Neural cell (in vitro differentiated cells): ENCODE results near the gene HNRNPLL. TPM values are rescaled to one million over a fixed set of nuclear protein-coding genes. Genes with fewer than 3 reads are reported as not detected.

Experiments used
- H2AFZ ChIP-seq: fragments of 200-600, 300-800 bp; sonication (generic), shearing (Covaris generic); 2 replicates; pipeline ENCODE4 v1.6.0; 2014; ENCODE audit warnings: low read depth, mild to moderate bottlenecking, antibody characterized with exemption, low read length, moderate library complexity
- H3F3A ChIP-seq: fragments of 200-600 bp; shearing (Covaris generic); 2 replicates; pipeline ENCODE4 v1.6.1; 2016; ENCODE audit warnings: mild to moderate bottlenecking, moderate library complexity, mixed read lengths, antibody characterized with exemption, low read length; ENCODE audit not compliant: insufficient read depth, poor library complexity, severe bottlenecking
- H3K27ac ChIP-seq: fragments of 200-600, 300-800 bp; sonication (generic), shearing (Covaris generic); 2 replicates; pipeline ENCODE4 v1.5.1; 2014; ENCODE audit warnings: mild to moderate bottlenecking, low read length, moderate library complexity
- H3K27me3 ChIP-seq: fragments of 300-800, 200-600 bp; sonication (generic), shearing (Covaris generic); 2 replicates; pipeline ENCODE4 v1.6.0; 2014; ENCODE audit warnings: mild to moderate bottlenecking, low read depth, low read length, moderate library complexity; ENCODE audit not compliant: insufficient read depth
- H3K36me3 ChIP-seq: fragments of 300-800, 200-600 bp; sonication (generic), shearing (Covaris generic); 2 replicates; pipeline ENCODE4 v1.5.1; 2014; ENCODE audit warnings: mild to moderate bottlenecking, antibody characterized with exemption, low read length, moderate library complexity; ENCODE audit not compliant: insufficient read depth
- H3K4me2 ChIP-seq: fragments of 300-800, 200-600 bp; sonication (generic), shearing (Covaris generic); 2 replicates; pipeline ENCODE4 v1.6.0; 2014; ENCODE audit warnings: mild to moderate bottlenecking, low read length
- H3K4me3 ChIP-seq: fragments of 300-800, 200-600 bp; sonication (generic), shearing (Covaris generic); 2 replicates; pipeline ENCODE4 v1.5.1; 2014; ENCODE audit warnings: mild to moderate bottlenecking, low read length, moderate library complexity
- H3K79me2 ChIP-seq: fragments of 200-600 bp; shearing (Covaris generic); replicated peaks from 2 replicates; pipeline ENCODE4 v1.6.0; 2014; ENCODE audit warnings: mild to moderate bottlenecking, low read length, moderate library complexity; ENCODE audit not compliant: insufficient read depth
- H3K9ac ChIP-seq: fragments of 300-800, 200-600 bp; sonication (generic), shearing (Covaris generic); 2 replicates; pipeline ENCODE4 v1.6.1; 2016; ENCODE audit warnings: mild to moderate bottlenecking, low read length, mixed read lengths
- H3K9me2 ChIP-seq: fragments of 200-600 bp; shearing (Covaris generic); 2 replicates; pipeline ENCODE4 v1.6.1; 2016; ENCODE audit warnings: mild to moderate bottlenecking, low read length, mixed read lengths; ENCODE audit not compliant: insufficient read depth
- H3K9me3 ChIP-seq: fragments of 200-600, 300-800 bp; sonication (generic), shearing (Covaris generic); 2 replicates; pipeline ENCODE4 v1.6.1; 2016; ENCODE audit warnings: mild to moderate bottlenecking, mixed run types, low read length, moderate library complexity, mixed read lengths
- H4K20me1 ChIP-seq: fragments of 200-600 bp; shearing (Covaris generic); 2 replicates; pipeline ENCODE4 v1.6.1; 2016; ENCODE audit warnings: mild to moderate bottlenecking, mixed run types; ENCODE audit not compliant: insufficient read depth
- EP300 ChIP-seq: fragments of 450-650 bp; conservative IDR thresholded peaks from 2 replicates; pipeline ENCODE4 v1.6.1; 2014; ENCODE audit warnings: antibody characterized with exemption, mild to moderate bottlenecking, moderate library complexity; ENCODE audit not compliant: poor library complexity, severe bottlenecking
- EZH2 ChIP-seq: fragments of 200-600, 300-800 bp; shearing (Covaris generic), sonication (generic); IDR thresholded peaks from 2 replicates; pipeline ENCODE4 v1.6.1; 2014; ENCODE audit warnings: antibody characterized with exemption, low read length, borderline replicate concordance, mild to moderate bottlenecking; ENCODE audit not compliant: insufficient read depth, poor library complexity, severe bottlenecking
- MXI1 ChIP-seq: fragments of 450-650 bp; conservative IDR thresholded peaks from 2 replicates; pipeline ENCODE4 v1.6.1; 2014; ENCODE audit warnings: antibody characterized with exemption, mild to moderate bottlenecking; ENCODE audit not compliant: poor library complexity, severe bottlenecking
- POLR2AphosphoS5 ChIP-seq: IDR thresholded peaks from 2 replicates; pipeline ENCODE4 v1.6.1; 2012
- RAD21 ChIP-seq: fragments of 450-650 bp; conservative IDR thresholded peaks from 2 replicates; pipeline ENCODE4 v1.6.1; 2014; ENCODE audit warnings: antibody characterized with exemption, mild to moderate bottlenecking, moderate library complexity
- SMC3 ChIP-seq: fragments of 450-650 bp; conservative IDR thresholded peaks from 2 replicates; pipeline ENCODE4 v1.6.1; 2014; ENCODE audit warnings: antibody characterized with exemption, mild to moderate bottlenecking, moderate library complexity; ENCODE audit not compliant: poor library complexity
- TAF1 ChIP-seq: IDR thresholded peaks from 2 replicates; pipeline ENCODE4 v1.6.1; 2012; ENCODE audit warnings: low read depth
- polyA plus RNA-seq: library from polyadenylated mRNA; depleted of rRNA; stranded (reverse); fragments of >200 nt; gene quantifications from 2 replicates; pipeline ENCODE4 v1.2.3, GENCODE V29; 2014
- TF ChIP-seq, protein P1 (sequence below): fragments of 450-650 bp; IDR thresholded peaks from 2 replicates; pipeline ENCODE4 v1.5.1; 2014; ENCODE audit warnings: antibody characterized with exemption, mild to moderate bottlenecking, moderate library complexity; ENCODE audit not compliant: poor library complexity, severe bottlenecking
- TF ChIP-seq, protein P2 (sequence below): IDR thresholded peaks from 2 replicates; pipeline ENCODE4 v1.6.1; 2012; ENCODE audit warnings: borderline replicate concordance

HNRNPLL gene
- polyA plus RNA-seq, 1 donor from 2014 or later, result 63.5 TPM

DNA sequence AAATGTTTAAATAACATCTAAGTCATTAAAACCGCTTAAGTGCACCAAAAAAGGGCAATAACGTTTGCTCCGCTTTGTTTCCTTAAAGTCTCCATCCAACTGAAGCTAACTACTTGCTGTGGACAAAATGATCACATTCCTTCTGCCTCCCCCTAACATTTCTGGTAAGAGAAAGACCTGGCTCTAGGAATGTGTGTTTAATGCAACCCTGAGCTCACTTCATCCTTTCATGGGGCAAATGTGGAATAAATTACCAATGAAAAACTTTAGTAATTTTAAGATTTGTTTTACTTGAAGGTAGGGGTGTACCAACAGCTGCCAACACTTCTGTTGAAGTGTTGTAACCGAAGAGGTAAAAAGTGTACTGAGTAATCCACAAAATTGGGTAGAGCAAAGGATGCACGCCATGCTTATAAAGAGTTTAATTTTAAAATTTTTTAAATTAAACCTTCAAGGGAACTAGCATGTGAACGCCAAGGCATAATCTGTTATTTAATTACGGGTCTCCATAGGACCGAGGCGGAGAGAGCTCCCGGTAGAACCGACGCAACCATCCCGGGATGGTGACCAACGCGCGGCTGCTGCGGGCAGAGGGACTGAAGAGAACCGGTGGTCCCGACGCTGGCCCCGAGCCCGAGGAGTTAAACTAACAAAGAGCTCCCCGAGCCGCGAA, 1.1 kb downstream of the HNRNPLL start:
- TF ChIP-seq TAF1 (no peak), EP300 (no peak), RAD21 (no peak), POLR2AphosphoS5 (no peak), MXI1 (no peak), EZH2 (no peak), SMC3 (no peak)
- TF ChIP-seq, protein P1, sequence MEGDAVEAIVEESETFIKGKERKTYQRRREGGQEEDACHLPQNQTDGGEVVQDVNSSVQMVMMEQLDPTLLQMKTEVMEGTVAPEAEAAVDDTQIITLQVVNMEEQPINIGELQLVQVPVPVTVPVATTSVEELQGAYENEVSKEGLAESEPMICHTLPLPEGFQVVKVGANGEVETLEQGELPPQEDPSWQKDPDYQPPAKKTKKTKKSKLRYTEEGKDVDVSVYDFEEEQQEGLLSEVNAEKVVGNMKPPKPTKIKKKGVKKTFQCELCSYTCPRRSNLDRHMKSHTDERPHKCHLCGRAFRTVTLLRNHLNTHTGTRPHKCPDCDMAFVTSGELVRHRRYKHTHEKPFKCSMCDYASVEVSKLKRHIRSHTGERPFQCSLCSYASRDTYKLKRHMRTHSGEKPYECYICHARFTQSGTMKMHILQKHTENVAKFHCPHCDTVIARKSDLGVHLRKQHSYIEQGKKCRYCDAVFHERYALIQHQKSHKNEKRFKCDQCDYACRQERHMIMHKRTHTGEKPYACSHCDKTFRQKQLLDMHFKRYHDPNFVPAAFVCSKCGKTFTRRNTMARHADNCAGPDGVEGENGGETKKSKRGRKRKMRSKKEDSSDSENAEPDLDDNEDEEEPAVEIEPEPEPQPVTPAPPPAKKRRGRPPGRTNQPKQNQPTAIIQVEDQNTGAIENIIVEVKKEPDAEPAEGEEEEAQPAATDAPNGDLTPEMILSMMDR, result no peak
- TF ChIP-seq, protein P2, sequence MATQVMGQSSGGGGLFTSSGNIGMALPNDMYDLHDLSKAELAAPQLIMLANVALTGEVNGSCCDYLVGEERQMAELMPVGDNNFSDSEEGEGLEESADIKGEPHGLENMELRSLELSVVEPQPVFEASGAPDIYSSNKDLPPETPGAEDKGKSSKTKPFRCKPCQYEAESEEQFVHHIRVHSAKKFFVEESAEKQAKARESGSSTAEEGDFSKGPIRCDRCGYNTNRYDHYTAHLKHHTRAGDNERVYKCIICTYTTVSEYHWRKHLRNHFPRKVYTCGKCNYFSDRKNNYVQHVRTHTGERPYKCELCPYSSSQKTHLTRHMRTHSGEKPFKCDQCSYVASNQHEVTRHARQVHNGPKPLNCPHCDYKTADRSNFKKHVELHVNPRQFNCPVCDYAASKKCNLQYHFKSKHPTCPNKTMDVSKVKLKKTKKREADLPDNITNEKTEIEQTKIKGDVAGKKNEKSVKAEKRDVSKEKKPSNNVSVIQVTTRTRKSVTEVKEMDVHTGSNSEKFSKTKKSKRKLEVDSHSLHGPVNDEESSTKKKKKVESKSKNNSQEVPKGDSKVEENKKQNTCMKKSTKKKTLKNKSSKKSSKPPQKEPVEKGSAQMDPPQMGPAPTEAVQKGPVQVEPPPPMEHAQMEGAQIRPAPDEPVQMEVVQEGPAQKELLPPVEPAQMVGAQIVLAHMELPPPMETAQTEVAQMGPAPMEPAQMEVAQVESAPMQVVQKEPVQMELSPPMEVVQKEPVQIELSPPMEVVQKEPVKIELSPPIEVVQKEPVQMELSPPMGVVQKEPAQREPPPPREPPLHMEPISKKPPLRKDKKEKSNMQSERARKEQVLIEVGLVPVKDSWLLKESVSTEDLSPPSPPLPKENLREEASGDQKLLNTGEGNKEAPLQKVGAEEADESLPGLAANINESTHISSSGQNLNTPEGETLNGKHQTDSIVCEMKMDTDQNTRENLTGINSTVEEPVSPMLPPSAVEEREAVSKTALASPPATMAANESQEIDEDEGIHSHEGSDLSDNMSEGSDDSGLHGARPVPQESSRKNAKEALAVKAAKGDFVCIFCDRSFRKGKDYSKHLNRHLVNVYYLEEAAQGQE, result no peak
- peak overlapping the region; percentile 90 for H3K9ac ChIP-seq
- no peaks in the 10 kb centered on the region for H3K36me3 ChIP-seq
- H3K27me3 ChIP-seq, result no peaks in the 10 kb centered on the region
- H2AFZ ChIP-seq, result peak overlapping the region; percentile 71
- no peaks in the 10 kb centered on the region for H3K9me2 ChIP-seq
- H3F3A ChIP-seq, result peaks cover 7% of the 10 kb centered on the region
- H3K9me3 ChIP-seq, result no peaks in the 10 kb centered on the region
- H4K20me1 ChIP-seq, result peaks cover 8% of the 10 kb centered on the region
- H3K27ac ChIP-seq, result peak overlapping the region; percentile 91
- peak overlapping the region; percentile 87 for H3K4me3 ChIP-seq
- H3K4me2 ChIP-seq, result peak overlapping the region; percentile 62
- peaks cover 52% of the 10 kb centered on the region for H3K79me2 ChIP-seq

DNA sequence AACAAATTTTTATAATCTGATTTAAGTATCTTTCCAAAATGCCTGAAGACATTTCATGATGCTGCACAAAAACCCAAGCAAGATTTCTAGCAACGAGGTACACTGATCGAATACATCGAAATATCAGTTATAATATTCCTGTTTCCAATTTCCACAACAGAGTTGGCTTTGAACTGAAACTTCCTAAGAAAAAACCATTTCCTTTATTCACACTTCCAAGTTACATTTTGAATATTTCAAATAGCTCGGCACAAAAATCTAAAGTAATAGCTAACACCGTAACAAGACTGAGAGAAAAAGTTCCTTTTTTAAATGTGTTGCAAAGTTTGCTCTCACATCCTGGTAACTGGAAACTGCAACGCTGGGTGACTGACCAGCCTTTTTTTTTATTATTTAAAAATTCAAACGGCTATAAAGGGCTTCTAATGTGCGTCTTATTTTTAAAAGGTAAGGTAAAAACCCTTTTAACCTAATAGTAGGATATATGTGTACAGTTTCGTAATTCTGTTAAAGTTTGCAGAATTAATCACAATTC, 1.7 kb downstream of the HNRNPLL start:
- Histone ChIP-seq H3K27me3 (no peaks in the 10 kb centered on the region), H3K9me3 (no peaks in the 10 kb centered on the region), H4K20me1 (peaks cover 8% of the 10 kb centered on the region), H3F3A (peaks cover 7% of the 10 kb centered on the region), H3K27ac (peak overlapping the region; percentile 91), H3K79me2 (peaks cover 58% of the 10 kb centered on the region), H3K9me2 (no peaks in the 10 kb centered on the region), H3K36me3 (no peaks in the 10 kb centered on the region), H3K4me3 (peak overlapping the region; percentile 87), H3K9ac (peak overlapping the region; percentile 90), H3K4me2 (peak overlapping the region; percentile 62), H2AFZ (no peak overlapping the region)
- TF ChIP-seq, protein P1, result no peak
- TF ChIP-seq, protein P2, result no peak
